Measurements from ENCODE around the gene PTCH1. TPM values are rescaled to one million over a fixed set of nuclear protein-coding genes. Genes with fewer than 3 reads are reported as not detected.

The PTCH1 gene
- total RNA-seq, 1 donor from 2014 or later, result 104 TPM

DNA sequence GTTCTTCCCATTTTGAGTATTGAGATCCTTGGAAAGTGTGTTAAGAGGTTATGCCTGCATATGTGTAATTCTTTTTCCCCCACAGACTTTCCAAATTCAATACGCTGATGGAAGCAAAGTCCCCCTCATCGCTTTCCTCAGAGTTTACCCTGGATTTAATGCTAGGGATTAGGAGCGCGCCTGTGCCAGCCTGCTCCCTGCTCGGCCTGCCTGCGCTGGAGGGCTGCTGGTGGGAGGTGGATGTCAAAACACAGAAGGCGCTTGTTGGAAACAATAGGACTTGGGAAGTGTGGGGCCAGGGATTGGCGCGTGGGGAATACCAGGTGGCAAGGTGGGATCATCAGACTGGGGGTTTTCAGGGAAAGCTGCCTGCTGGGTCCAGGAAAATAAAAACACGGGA lies 39.8 kb upstream of the PTCH1 start:
- Mint-ChIP-seq H3K27me3 (ENCODE audit: unreplicated experiment) (peaks cover 7% of the 10 kb centered on the region), H3K4me3 (ENCODE audit: unreplicated experiment) (no peak overlapping the region), H3K9me3 (ENCODE audit: unreplicated experiment) (peaks cover 4% of the 10 kb centered on the region), H3K4me1 (ENCODE audit: low read depth, unreplicated experiment) (no peaks in the 10 kb centered on the region), H3K36me3 (ENCODE audit: unreplicated experiment) (no peaks in the 10 kb centered on the region), H3K27ac (ENCODE audit: unreplicated experiment) (no peak overlapping the region)
- TF ChIP-seq, protein P1, sequence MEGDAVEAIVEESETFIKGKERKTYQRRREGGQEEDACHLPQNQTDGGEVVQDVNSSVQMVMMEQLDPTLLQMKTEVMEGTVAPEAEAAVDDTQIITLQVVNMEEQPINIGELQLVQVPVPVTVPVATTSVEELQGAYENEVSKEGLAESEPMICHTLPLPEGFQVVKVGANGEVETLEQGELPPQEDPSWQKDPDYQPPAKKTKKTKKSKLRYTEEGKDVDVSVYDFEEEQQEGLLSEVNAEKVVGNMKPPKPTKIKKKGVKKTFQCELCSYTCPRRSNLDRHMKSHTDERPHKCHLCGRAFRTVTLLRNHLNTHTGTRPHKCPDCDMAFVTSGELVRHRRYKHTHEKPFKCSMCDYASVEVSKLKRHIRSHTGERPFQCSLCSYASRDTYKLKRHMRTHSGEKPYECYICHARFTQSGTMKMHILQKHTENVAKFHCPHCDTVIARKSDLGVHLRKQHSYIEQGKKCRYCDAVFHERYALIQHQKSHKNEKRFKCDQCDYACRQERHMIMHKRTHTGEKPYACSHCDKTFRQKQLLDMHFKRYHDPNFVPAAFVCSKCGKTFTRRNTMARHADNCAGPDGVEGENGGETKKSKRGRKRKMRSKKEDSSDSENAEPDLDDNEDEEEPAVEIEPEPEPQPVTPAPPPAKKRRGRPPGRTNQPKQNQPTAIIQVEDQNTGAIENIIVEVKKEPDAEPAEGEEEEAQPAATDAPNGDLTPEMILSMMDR (IDR thresholded peaks at IDR 0.05; ENCODE audit: partially characterized antibody, unreplicated experiment), result no peak
- DNase-seq, result no peak

DNA sequence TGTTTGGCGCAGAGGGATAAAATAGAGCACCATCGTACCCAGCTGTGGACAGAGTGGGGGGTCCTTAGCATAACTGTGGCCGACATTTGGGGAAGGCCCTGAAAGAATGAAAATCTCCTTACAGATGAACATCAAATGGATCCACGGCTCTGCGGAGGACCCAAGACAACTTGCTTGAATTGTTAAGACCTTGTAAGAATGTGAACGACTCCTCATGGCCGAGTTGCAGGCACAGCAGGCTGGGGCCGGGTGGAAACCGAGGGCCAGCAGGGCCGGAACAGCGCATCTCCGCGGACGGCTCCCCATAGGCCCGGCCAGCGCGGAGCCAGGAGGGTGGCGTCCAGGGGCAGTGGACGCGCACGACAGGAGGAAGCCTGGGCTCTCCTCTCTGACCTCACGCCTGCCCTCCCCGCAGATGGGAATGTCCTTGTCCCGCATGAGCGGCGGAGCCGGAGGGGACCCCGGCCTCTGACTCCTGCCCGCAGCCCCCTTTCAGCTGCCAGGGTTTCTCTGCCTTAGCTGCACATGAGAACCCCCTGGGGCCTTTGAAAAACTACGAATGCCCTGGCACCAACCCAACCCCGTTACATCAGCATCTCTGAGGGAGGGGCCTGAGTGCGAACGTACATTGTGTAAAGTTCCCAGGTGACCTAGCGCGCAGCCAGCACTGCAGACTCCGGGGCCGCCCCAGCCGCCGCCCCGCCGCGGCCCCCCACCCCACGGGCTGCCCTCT lies 36.2 kb upstream of the PTCH1 start:
- H3K27me3 Mint-ChIP-seq (ENCODE audit: unreplicated experiment), result peaks cover 7% of the 10 kb centered on the region
- H3K4me1 Mint-ChIP-seq (ENCODE audit: low read depth, unreplicated experiment), result no peaks in the 10 kb centered on the region
- DNase-seq, result peak; percentile 28
- no peak overlapping the region for H3K4me3 Mint-ChIP-seq (ENCODE audit: unreplicated experiment)
- H3K27ac Mint-ChIP-seq (ENCODE audit: unreplicated experiment), result no peak overlapping the region
- TF ChIP-seq, protein P1 (IDR thresholded peaks at IDR 0.05; ENCODE audit: partially characterized antibody, unreplicated experiment), result no peak
- peaks cover 4% of the 10 kb centered on the region for H3K9me3 Mint-ChIP-seq (ENCODE audit: unreplicated experiment)
- H3K36me3 Mint-ChIP-seq (ENCODE audit: unreplicated experiment), result no peaks in the 10 kb centered on the region

DNA sequence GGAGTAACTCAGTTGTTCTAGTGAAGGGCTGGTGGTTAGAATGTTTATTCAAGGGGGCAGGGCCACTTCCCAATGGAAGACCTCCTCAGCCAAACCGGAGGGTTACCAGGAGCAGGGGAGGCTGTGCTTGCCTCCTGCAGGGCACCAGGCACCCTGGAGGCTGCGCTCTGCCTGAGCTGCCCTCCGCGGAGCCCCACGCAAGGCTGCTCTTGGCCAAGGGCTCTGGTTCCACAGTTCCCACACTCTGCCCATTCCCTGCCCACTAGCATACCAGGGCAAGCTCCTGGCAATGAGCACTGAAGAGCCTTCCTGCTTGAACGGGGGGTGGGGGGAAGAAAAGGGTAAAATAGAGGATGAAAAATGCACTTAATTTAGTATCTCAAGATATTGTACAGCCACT lies 35.5 kb upstream of the PTCH1 start:
- Mint-ChIP-seq H3K27ac (ENCODE audit: unreplicated experiment) (no peak overlapping the region), H3K4me1 (ENCODE audit: low read depth, unreplicated experiment) (no peaks in the 10 kb centered on the region), H3K36me3 (ENCODE audit: unreplicated experiment) (no peaks in the 10 kb centered on the region), H3K4me3 (ENCODE audit: unreplicated experiment) (no peak overlapping the region), H3K27me3 (ENCODE audit: unreplicated experiment) (peaks cover 6% of the 10 kb centered on the region), H3K9me3 (ENCODE audit: unreplicated experiment) (peaks cover 2% of the 10 kb centered on the region)
- DNase-seq, result no peak
- TF ChIP-seq, protein P1 (IDR thresholded peaks at IDR 0.05; ENCODE audit: partially characterized antibody, unreplicated experiment), result no peak

DNA sequence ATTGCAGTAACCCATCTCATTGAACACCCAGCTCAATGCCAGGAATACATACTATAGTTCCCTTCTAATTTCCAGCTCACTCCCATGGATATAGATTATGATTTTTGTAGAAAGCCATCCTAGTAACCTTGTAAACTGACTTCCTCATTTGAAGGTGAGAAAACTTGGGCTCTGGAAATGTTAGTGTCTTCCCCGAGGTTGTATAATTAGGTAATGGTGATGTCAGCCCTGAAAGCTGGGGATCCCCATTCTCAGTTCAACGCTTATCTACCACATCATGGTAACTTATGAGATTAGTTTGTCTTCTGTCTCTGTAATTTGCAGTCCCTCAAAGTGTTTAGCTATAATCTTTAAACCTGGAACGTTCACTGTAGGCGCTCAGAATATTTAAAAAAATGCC lies 34.6 kb upstream of the PTCH1 start:
- Mint-ChIP-seq H3K27me3 (ENCODE audit: unreplicated experiment) (peaks cover 4% of the 10 kb centered on the region), H3K27ac (ENCODE audit: unreplicated experiment) (no peak overlapping the region), H3K9me3 (ENCODE audit: unreplicated experiment) (peaks cover under 1% of the 10 kb centered on the region), H3K4me3 (ENCODE audit: unreplicated experiment) (no peak overlapping the region), H3K36me3 (ENCODE audit: unreplicated experiment) (no peaks in the 10 kb centered on the region), H3K4me1 (ENCODE audit: low read depth, unreplicated experiment) (no peaks in the 10 kb centered on the region)
- TF ChIP-seq, protein P1 (IDR thresholded peaks at IDR 0.05; ENCODE audit: partially characterized antibody, unreplicated experiment), result no peak
- no peak for DNase-seq

DNA sequence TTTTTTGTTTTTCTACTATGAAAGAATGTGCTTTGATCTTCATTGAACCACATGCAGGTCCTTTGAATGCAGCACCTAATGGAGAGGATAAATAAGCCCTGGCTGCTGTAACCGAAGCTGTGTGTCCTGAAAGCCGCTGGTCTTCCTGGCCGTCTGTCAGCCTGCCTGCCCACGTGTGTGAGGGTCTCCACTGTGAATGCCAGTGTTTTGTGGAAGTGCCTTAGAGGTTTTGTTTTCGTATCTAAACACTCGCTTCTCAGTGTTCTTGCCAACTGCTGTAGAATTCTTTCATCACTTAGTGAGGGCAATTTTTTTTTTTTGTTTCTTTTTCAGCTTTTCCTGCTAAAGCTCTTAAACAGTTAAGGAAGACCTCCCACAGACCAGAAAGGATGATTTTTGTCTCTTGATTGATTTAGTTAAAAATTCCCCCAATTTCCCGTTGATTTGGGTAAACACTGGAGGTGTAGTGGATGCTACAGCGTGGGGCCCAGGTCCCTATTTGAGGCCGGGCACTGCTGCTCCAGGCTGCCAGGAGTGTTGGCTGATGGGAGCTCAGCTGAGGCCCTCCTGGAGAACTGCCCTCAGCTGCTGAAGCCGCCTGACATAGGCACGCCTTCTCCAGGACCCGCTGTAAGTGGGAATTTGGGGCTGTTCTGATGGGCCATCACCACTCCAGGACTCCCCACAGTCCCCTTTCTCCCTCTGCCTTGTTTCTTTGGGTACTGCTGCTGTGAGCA lies 29.2 kb upstream of the PTCH1 start:
- TF ChIP-seq, protein P1 (IDR thresholded peaks at IDR 0.05; ENCODE audit: partially characterized antibody, unreplicated experiment), result no peak
- no peak overlapping the region for H3K27ac Mint-ChIP-seq (ENCODE audit: unreplicated experiment)
- DNase-seq, result no peak
- no peaks in the 10 kb centered on the region for H3K36me3 Mint-ChIP-seq (ENCODE audit: unreplicated experiment)
- H3K27me3 Mint-ChIP-seq (ENCODE audit: unreplicated experiment), result no peaks in the 10 kb centered on the region
- peaks cover 5% of the 10 kb centered on the region for H3K4me1 Mint-ChIP-seq (ENCODE audit: low read depth, unreplicated experiment)
- no peak overlapping the region for H3K4me3 Mint-ChIP-seq (ENCODE audit: unreplicated experiment)
- H3K9me3 Mint-ChIP-seq (ENCODE audit: unreplicated experiment), result peaks cover 5% of the 10 kb centered on the region
